ENCODE results near the gene ADARB1. TPM values are rescaled to one million over a fixed set of nuclear protein-coding genes. Genes with fewer than 3 reads are reported as not detected.

ADARB1 gene
- total RNA-seq, 1 experiment from 2014 or later, result 8.3 TPM

- in situ Hi-C loops (cut with HindIII; ENCODE audit: low pct_unique_long_range_greater_than_20kb, low sequenced_read_pairs), result no loop called here
- no peak for DNase-seq (ENCODE audit: low read depth, low spot score)
Measured at GRCh38 chr21:45146801-45147200, 72.4 kb downstream of the ADARB1 start.

DNA sequence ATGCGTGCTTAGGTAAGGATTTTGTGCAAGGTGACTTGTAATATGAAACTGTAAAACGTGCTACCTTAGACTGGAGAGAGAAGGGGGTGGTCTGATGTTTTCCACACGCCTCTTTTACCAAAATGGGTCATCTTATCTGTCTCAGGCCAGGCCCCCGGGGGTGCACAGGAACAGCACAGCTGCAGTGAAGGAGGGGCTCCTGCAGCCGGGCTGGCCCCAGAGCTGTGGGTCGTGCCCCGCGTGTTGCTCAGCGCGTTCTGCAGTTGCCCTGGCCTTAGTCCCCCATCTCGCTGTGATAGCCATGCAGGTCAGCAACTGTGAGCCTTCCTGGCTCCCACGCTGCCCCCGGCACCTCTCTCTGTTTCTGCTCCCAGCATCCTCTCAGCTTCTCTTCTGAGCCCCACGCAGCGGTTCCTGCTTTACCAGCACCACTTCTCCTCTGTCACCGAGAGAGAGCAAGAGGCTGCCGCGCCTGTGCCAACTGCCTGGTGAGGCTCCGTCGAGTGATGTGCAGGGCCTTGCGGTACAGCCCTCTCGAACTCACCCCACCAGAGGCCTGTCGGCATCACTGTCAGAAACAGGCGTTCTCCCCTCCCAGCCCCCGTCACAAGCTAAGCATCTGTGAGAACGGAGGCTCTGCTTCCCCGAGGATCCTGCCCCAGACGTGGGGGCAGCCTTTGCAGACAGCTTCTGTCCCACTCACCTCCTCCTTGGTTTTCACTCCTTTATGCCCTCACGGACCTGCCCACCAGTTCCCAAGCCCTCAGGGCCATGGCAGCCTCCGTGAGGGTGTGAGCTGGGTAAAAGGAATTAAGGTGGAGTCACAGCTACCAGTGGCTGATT lies 73.3 kb downstream of the ADARB1 start:
- in situ Hi-C loops (cut with HindIII; ENCODE audit: low pct_unique_long_range_greater_than_20kb, low sequenced_read_pairs), result no loop called here
- no peak for DNase-seq (ENCODE audit: low read depth, low spot score)

- DNase-seq (ENCODE audit: low read depth, low spot score), result no peak
- in situ Hi-C loops (cut with HindIII; ENCODE audit: low pct_unique_long_range_greater_than_20kb, low sequenced_read_pairs), result no loop called here
Measured at GRCh38 chr21:45148316-45148990, 74.1 kb downstream of the ADARB1 start.

- no peak for DNase-seq (ENCODE audit: low read depth, low spot score)
- in situ Hi-C loops (cut with HindIII; ENCODE audit: low pct_unique_long_range_greater_than_20kb, low sequenced_read_pairs), result no loop called here
Measured at GRCh38 chr21:45149021-45149420, 74.6 kb downstream of the ADARB1 start.

DNA sequence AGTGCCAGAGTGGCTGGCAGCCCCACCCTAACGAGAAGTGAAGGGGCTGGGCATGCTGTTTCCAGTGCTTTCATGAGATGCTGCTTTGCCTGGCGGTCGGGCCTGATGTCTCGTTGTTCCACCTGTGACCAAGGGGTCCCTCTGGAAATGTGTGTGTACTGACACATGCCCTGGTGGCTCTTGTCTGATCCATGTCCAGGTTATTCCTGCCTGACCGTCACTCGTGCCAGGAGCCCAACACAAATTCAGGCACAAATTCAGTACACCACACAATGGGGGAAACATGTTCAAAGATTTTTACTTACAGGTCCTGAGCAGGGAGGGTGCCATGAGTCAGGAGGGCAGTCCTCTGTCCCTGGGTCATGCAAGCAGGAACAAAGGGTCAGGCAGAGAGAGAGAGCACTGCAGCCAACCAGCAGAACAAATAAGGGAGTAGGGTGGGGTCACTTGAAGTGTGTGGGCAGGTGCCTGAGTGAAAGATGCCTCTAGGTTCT lies 76.3 kb downstream of the ADARB1 start:
- DNase-seq (ENCODE audit: low read depth, low spot score), result no peak
- in situ Hi-C loops (cut with HindIII; ENCODE audit: low pct_unique_long_range_greater_than_20kb, low sequenced_read_pairs), result no loop called here

DNA sequence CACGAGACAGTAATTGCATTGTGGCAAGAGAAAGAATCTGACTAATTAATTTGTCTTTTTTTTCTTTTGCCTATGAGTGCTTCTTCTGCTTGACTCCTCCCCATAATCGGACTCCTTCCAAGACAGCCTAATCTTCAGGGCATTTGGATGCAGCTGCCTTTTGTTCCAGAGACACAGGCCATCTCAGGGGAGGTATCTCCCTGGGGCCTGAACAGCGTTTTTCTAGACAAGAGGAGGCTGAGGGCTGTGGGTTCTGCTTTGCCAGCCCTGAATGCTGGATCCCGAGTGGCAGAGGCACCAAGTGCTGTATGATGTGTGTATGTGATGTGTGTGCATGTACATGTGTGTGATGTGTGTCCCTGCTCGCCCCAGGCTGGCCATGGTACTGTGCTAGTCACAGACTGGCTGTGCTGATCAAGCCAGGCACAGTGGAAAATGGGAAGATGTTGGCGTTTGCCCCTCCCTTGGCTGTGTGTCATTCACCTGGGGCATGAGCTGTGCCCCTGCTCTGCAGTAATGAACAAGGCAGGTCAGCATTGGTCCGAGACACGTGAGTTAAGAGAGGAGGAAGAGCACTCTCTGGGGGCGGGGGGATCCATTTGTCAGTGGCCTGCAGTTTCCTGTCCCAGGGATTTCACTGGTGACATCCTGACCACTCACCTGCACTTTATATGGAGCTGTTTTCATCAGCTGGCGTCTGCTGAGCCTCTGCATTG lies 77.2 kb downstream of the ADARB1 start:
- DNase-seq (ENCODE audit: low read depth, low spot score), result no peak
- in situ Hi-C loops (cut with HindIII; ENCODE audit: low pct_unique_long_range_greater_than_20kb, low sequenced_read_pairs), result no loop called here

DNA sequence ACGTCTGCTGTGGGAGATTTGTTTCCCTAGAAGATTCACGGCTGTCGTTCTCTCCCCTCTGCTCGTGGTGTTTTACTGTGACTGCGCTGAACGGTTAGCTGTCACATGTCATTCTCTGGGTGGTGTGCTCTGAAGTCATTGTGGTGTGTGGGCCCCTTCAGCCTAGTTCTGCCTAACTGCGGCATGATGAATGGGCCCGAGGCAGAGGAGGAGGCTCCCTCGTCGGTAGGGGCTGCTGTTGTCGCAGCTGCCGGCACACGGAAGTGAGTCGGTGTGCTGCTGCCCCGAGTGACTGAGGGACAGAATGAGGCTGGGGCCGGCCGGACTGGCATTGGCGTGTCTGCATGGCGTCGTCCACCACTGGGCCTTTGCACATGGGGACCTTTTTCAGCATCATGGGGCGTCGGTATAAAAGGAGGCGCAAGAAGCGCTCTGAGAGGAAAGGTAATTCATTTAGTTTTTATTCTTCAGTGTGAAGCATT lies 77.9 kb downstream of the ADARB1 start:
- in situ Hi-C loops (cut with HindIII; ENCODE audit: low pct_unique_long_range_greater_than_20kb, low sequenced_read_pairs), result no loop called here

GRCh38 chr21:45153358-45154318 lies 79.3 kb downstream of the ADARB1 start:
- in situ Hi-C loops (cut with HindIII; ENCODE audit: low pct_unique_long_range_greater_than_20kb, low sequenced_read_pairs), result no loop called here
- no peak for DNase-seq (ENCODE audit: low read depth, low spot score)

More for the DNA sequence above, 77.9 kb downstream of the ADARB1 start:
- peak; percentile 80 for DNase-seq (ENCODE audit: low read depth, low spot score)

- in situ Hi-C loops (cut with HindIII; ENCODE audit: low pct_unique_long_range_greater_than_20kb, low sequenced_read_pairs), result no loop called here
- DNase-seq (ENCODE audit: low read depth, low spot score), result peak; percentile 56
Measured at GRCh38 chr21:45154511-45155508, 80.4 kb downstream of the ADARB1 start.

- in situ Hi-C loops (cut with HindIII; ENCODE audit: low pct_unique_long_range_greater_than_20kb, low sequenced_read_pairs), result no loop called here
- no peak for DNase-seq (ENCODE audit: low read depth, low spot score)
Measured at GRCh38 chr21:45155910-45156309, 81.5 kb downstream of the ADARB1 start.

DNA sequence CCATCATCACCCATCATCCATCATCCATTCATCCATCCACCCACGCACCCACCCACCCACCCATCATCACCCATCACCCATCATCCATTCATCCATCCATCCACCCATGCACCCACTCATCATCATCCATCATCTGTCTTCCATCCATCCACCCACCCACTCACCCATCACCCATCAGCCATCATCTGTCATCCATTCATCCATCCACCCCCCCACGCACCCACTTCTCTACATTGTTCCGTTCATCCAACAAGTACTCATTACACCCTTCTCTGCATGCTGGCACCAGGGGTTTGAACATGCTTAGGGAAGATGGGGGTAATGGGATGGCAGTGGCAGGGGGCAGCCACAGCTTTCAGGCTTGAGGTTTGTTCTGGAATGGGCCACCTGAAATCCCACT lies 82.1 kb downstream of the ADARB1 start:
- DNase-seq (ENCODE audit: low read depth, low spot score), result no peak
- in situ Hi-C loops (cut with HindIII; ENCODE audit: low pct_unique_long_range_greater_than_20kb, low sequenced_read_pairs), result no loop called here

DNA sequence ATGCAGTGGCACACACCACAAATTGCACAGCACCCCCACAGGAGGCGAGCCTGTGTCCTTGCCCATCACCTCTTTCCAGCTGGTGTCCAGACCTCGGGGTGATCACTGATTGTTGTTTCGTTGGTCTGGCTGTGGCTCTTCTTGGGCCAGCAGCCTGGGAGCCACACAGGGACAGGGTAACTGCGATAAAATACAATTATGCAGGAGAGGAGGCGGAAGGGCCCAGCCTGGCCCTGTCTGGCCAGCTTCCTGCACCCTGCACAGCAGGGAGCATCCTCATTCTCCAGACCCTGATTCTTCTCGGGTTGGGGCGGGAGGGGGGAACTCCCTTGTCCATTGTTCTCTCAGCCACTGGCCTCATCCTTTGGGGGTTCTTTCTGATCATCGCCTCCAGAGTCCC lies 83.6 kb downstream of the ADARB1 start:
- DNase-seq (ENCODE audit: low read depth, low spot score), result no peak
- in situ Hi-C loops (cut with HindIII; ENCODE audit: low pct_unique_long_range_greater_than_20kb, low sequenced_read_pairs), result no loop called here

- DNase-seq (ENCODE audit: low read depth, low spot score), result peak; percentile 14
- in situ Hi-C loops (cut with HindIII; ENCODE audit: low pct_unique_long_range_greater_than_20kb, low sequenced_read_pairs), result no loop called here
Measured at GRCh38 chr21:45158491-45159423, 84.4 kb downstream of the ADARB1 start.

DNA sequence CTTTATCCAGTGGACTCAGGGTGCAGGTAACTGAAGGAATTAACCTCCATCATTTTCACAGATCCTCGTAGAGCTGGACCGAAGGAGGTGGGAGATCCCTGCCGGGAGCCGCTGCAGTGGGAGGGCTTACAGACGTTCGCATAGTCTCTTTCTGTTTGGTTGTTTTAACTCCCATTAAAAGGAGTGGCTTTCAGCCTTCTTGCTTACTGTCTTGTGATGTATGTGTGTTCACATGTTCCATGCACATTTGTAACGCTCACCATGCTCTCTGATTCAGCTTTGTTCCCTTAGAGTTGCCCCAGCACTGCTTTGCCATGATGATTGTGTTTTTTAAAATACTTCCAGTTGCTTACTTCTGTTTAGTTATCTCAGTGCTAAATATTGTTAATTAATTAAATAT lies 85.8 kb downstream of the ADARB1 start:
- DNase-seq (ENCODE audit: low read depth, low spot score), result no peak
- in situ Hi-C loops (cut with HindIII; ENCODE audit: low pct_unique_long_range_greater_than_20kb, low sequenced_read_pairs), result no loop called here

Measured in SK-MEL-5 (cell line).